Lung (tissue), 12 donors: Measurements from ENCODE around the gene STX10. TPM values are rescaled to one million over a fixed set of nuclear protein-coding genes. Genes with fewer than 3 reads are reported as not detected.

Experiments
- ATAC-seq: fragments of 200-7000 bp; cut with Tn5 transposase; one replicate; pipeline ENCODE4 v1.9.1; 2020; ENCODE audit warnings: moderate number of reproducible peaks; ENCODE audit not compliant: insufficient read depth, low FRiP score
- DNase-seq, 3 donors: peaks; one replicate each; pipeline ENCODE4 v3.0.0-alpha.2; 2013 to 2017
- H3K27ac ChIP-seq, 2 donors: one replicate each; pipeline ENCODE4 v1.5.1; 2013; ENCODE audit warnings: mild to moderate bottlenecking in 2 of 2, moderate library complexity in 2 of 2, control low read depth in 1 of 2, inconsistent platforms in 1 of 2, low read depth in 1 of 2, low read length in 1 of 2
- H3K27me3 ChIP-seq, 3 donors: one replicate each; pipeline ENCODE4 v1.5.1; 2013; ENCODE audit warnings: low read length in 2 of 3; ENCODE audit not compliant: control insufficient read depth in 3 of 3, insufficient read depth in 3 of 3
- H3K36me3 ChIP-seq, 4 donors: one replicate each; pipeline ENCODE4 v1.5.1; 2013; ENCODE audit warnings: low read length in 4 of 4, mild to moderate bottlenecking in 1 of 4, moderate library complexity in 1 of 4; ENCODE audit not compliant: control insufficient read depth in 4 of 4, insufficient read depth in 4 of 4
- H3K4me1 ChIP-seq, 5 donors: one replicate each; pipeline ENCODE4 v1.5.1; 2013; ENCODE audit warnings: low read length in 5 of 5, mild to moderate bottlenecking in 2 of 5, moderate library complexity in 1 of 5; ENCODE audit not compliant: control insufficient read depth in 5 of 5, insufficient read depth in 5 of 5
- H3K4me3 ChIP-seq: one replicate; pipeline ENCODE4 v1.5.1; 2013; ENCODE audit warnings: mild to moderate bottlenecking, control low read depth, moderate library complexity
- H3K9ac ChIP-seq, 2 donors: one replicate each; pipeline ENCODE4 v1.5.1; 2013; ENCODE audit warnings: low read length in 2 of 2, control low read depth in 1 of 2; ENCODE audit not compliant: insufficient read depth in 1 of 2
- H3K9me3 ChIP-seq, 4 donors: one replicate each; pipeline ENCODE4 v1.5.1; 2013; ENCODE audit warnings: low read length in 3 of 4, mild to moderate bottlenecking in 1 of 4, moderate library complexity in 1 of 4; ENCODE audit not compliant: control insufficient read depth in 4 of 4, insufficient read depth in 3 of 4
- CTCF ChIP-seq: IDR thresholded peaks from 2 replicates; pipeline ENCODE4 v1.5.1; 2012; ENCODE audit warnings: mild to moderate bottlenecking; ENCODE audit errors: control extremely low read depth, extremely low read depth
- WGBS, 2 donors: extraction: QIAGEN DNeasy Blood & Tissue Kit; methylation state at CpG; one replicate each; pipeline ENCODE4 v1.1.7; 2013; 5-methylcytosine and 5-hydroxymethylcytosine counted together
- polyA plus RNA-seq, 2 donors: library from polyadenylated mRNA; stranded (reverse); fragments of 200-250 nt; gene quantifications; one replicate each; pipeline ENCODE4 v1.2.1, GENCODE V29; 2013
- total RNA-seq, 2 donors: library from RNA; depleted of rRNA in 1 of 2; stranded (reverse); fragments of >200 nt in 1 of 2; gene quantifications; one replicate each; pipeline ENCODE4 v1.2.1, GENCODE V29; 2014 to 2021
- donor health status: control.
- donor health status: control.
- donor health status: Bipolar disorder and iron deficiency.
- donor health status: healthy.
- donor health status: DM: yes; HTN: yes; CAD: no.

The STX10 gene
- total and polyA plus RNA-seq, 4 donors: 45.8 to 136 (median 111) TPM

- WGBS, 2 donors: 0 to 1% methylated on average over 50 to 51 of the region's 51 CpGs
- Histone ChIP-seq H3K27ac (peak within 1 kb of the TSS; percentile 62 to 65), H3K9me3 (no peaks in the 10 kb centered on the region), H3K4me1 (peaks cover 0 to 29% (median 9%) of the 10 kb centered on the region in 5 donors), H3K4me3 (peak within 1 kb of the TSS; percentile 93), H3K36me3 (peaks cover 0 to 7% (median 6%) of the 10 kb centered on the region in 4 donors), H3K9ac (peak within 1 kb of the TSS; percentile 67 to 75), H3K27me3 (no peaks in the 10 kb centered on the region)
- DNase-seq: peak; percentile 93 to 96 (median 95)
- ATAC-seq: peak; percentile 67
- TF ChIP-seq CTCF: no peak
Observed at GRCh38 chr19:13116282-13117175, 33.6 kb downstream of the STX10 start, which contains the start of gene TRMT1. TRMT1 (minus strand) TSS chr19:13116740; CDS start chr19:13116399, 341 bp downstream.

GRCh38 chr19:13115936-13116281 is 34.3 kb downstream of the STX10 start:
- H3K4me1 ChIP-seq: peaks cover 0 to 29% (median 9%) of the 10 kb centered on the region in 5 donors
- peaks cover 0 to 7% (median 6%) of the 10 kb centered on the region in 4 donors for H3K36me3 ChIP-seq
- H3K27ac ChIP-seq: peak overlapping the region in 1 of 2 donors; percentile 62
- peak overlapping the region in 1 of 2 donors; percentile 67 for H3K9ac ChIP-seq
- WGBS, 2 donors: 3 to 4% methylated on average over 18 of the region's 18 CpGs
- DNase-seq (no peak), ATAC-seq (no peak)
- peak overlapping the region; percentile 93 for H3K4me3 ChIP-seq
- no peaks in the 10 kb centered on the region for H3K27me3 ChIP-seq
- no peaks in the 10 kb centered on the region for H3K9me3 ChIP-seq
- no peak for TF ChIP-seq CTCF

DNA sequence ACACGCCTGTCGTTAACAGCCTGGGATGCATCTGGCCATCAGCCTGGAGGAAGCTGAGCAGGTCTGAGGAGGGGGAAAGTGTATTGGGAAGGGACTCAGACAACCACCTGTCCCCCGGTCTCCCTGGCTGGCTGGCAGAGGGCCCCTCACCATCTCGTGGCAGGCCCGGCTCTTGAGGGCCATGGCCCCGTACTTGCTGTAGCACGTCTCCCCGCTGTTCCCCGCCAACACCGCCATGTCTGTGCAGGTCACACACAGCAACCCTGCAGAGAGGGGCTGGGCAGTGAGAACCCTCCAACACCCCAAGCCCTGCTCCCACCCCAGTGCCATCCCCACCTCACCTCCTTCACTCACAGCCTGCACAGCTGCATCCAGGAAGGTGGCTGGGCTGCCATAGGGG is 37.6 kb downstream of the STX10 start:
- ATAC-seq (no peak), DNase-seq (no peak)
- Histone ChIP-seq H3K27ac (no peak overlapping the region), H3K4me3 (no peak overlapping the region), H3K36me3 (peaks cover 0 to 22% (median 6%) of the 10 kb centered on the region in 4 donors), H3K9ac (no peak overlapping the region), H3K27me3 (no peaks in the 10 kb centered on the region), H3K4me1 (peaks cover 0 to 17% (median 3%) of the 10 kb centered on the region in 5 donors), H3K9me3 (no peaks in the 10 kb centered on the region)
- no peak for TF ChIP-seq CTCF
- 96 to 97% methylated on average over 10 of the region's 10 CpGs for WGBS, 2 donors
